Measurements from ENCODE around the gene L1CAM. TPM values are rescaled to one million over a fixed set of nuclear protein-coding genes. Genes with fewer than 3 reads are reported as not detected.

L1CAM gene
- polyA plus RNA-seq (2013), result 0.01 TPM

GRCh38 chrX:153885968-153886903 is at the start of gene L1CAM:
Gene L1CAM (minus strand): TSS chrX:153886173. CDS start chrX:153875836, 10,337 bp downstream.
- H3K36me3 ChIP-seq (ENCODE audit: control insufficient read depth in 4 of 4, insufficient read depth in 4 of 4, low read length in 3 of 4), result no peaks in the 10 kb centered on the region
- H3K27ac ChIP-seq (ENCODE audit: insufficient read depth in 1 of 2, low read depth in 1 of 2, low read length in 2 of 2, poor library complexity in 1 of 2, severe bottlenecking in 2 of 2), result no peak within 1 kb of the TSS
- no peak for DNase-seq
- H3K4me1 ChIP-seq (ENCODE audit: control extremely low read depth in 1 of 4, control insufficient read depth in 4 of 4, insufficient read depth in 4 of 4, low read length in 3 of 4), result peaks cover 0 to 8% (median 4%) of the 10 kb centered on the region in 4 experiments
- peaks cover 0 to 2% (median 0%) of the 10 kb centered on the region in 5 experiments for H3K9me3 ChIP-seq (ENCODE audit: control extremely low read depth in 1 of 5, control insufficient read depth in 4 of 5, insufficient read depth in 2 of 5, low read depth in 1 of 5, low read length in 4 of 5)
- peaks cover 0 to 93% (median 20%) of the 10 kb centered on the region in 5 experiments for H3K27me3 ChIP-seq (replicated peaks in 2 of 5; ENCODE audit: control insufficient read depth in 4 of 5, insufficient read depth in 5 of 5, low read length in 4 of 5)
- ChIA-PET CTCF (no interaction called here), POLR2A (interaction anchor here (0.5 kb wide), 1 partner anchor 213 kb away, joined by 3 read pairs; no protein-coding TSS in a partner anchor)
- WGBS (ENCODE audit: insufficient coverage), result 26% methylated on average over 40 of the region's 94 CpGs
- H3K4me3 ChIP-seq (ENCODE audit: control insufficient read depth in 1 of 7, extremely low read depth in 1 of 7, insufficient read depth in 4 of 7, low read depth in 2 of 7, low read length in 6 of 7), result peak within 1 kb of the TSS in 1 of 7 experiments; percentile 5

- Histone ChIP-seq H3K27me3 (replicated peaks in 2 of 5; ENCODE audit: control insufficient read depth in 4 of 5, insufficient read depth in 5 of 5, low read length in 4 of 5) (peaks cover 0 to 36% (median 0%) of the 10 kb centered on the region in 5 experiments), H3K4me3 (ENCODE audit: control insufficient read depth in 1 of 7, extremely low read depth in 1 of 7, insufficient read depth in 4 of 7, low read depth in 2 of 7, low read length in 6 of 7) (peak overlapping the region in 4 of 7 experiments; percentile 22 to 69 (median 42)), H3K36me3 (ENCODE audit: control insufficient read depth in 4 of 4, insufficient read depth in 4 of 4, low read length in 3 of 4) (peaks cover 0 to 21% (median 12%) of the 10 kb centered on the region in 4 experiments), H3K9me3 (ENCODE audit: control extremely low read depth in 1 of 5, control insufficient read depth in 4 of 5, insufficient read depth in 2 of 5, low read depth in 1 of 5, low read length in 4 of 5) (no peaks in the 10 kb centered on the region), H3K4me1 (ENCODE audit: control extremely low read depth in 1 of 4, control insufficient read depth in 4 of 4, insufficient read depth in 4 of 4, low read length in 3 of 4) (peaks cover 0 to 21% (median 9%) of the 10 kb centered on the region in 4 experiments), H3K27ac (ENCODE audit: insufficient read depth in 1 of 2, low read depth in 1 of 2, low read length in 2 of 2, poor library complexity in 1 of 2, severe bottlenecking in 2 of 2) (no peak overlapping the region)
- ChIA-PET CTCF (interaction anchor here (0.8 to 19.1 kb wide), 4 partner anchors 9 to 201 kb away, joined by 3 to 482 read pairs (median 243); partner anchors contain the start of genes ARHGAP4, NAA10 and RENBP), POLR2A (interaction anchor here (0.9 to 1.1 kb wide), 3 partner anchors 9 to 11 kb away, joined by 3 read pairs; partner anchors contain the start of gene ARHGAP4)
- 54% methylated on average over 15 of the region's 32 CpGs for WGBS (ENCODE audit: insufficient coverage)
- DNase-seq, result no peak
These were observed 49.4 kb upstream of the L1CAM start for GRCh38 chrX:153935326-153935851.

- Histone ChIP-seq H3K36me3 (ENCODE audit: control insufficient read depth in 4 of 4, insufficient read depth in 4 of 4, low read length in 3 of 4) (peaks cover 0 to 25% (median 14%) of the 10 kb centered on the region in 4 experiments), H3K4me3 (ENCODE audit: control insufficient read depth in 1 of 7, extremely low read depth in 1 of 7, insufficient read depth in 4 of 7, low read depth in 2 of 7, low read length in 6 of 7) (peak within 1 kb of the TSS; percentile 52 to 78 (median 63)), H3K4me1 (ENCODE audit: control extremely low read depth in 1 of 4, control insufficient read depth in 4 of 4, insufficient read depth in 4 of 4, low read length in 3 of 4) (peaks cover 0 to 17% (median 12%) of the 10 kb centered on the region in 4 experiments), H3K27me3 (replicated peaks in 2 of 5; ENCODE audit: control insufficient read depth in 4 of 5, insufficient read depth in 5 of 5, low read length in 4 of 5) (peaks cover 0 to 32% (median 0%) of the 10 kb centered on the region in 5 experiments), H3K27ac (ENCODE audit: insufficient read depth in 1 of 2, low read depth in 1 of 2, low read length in 2 of 2, poor library complexity in 1 of 2, severe bottlenecking in 2 of 2) (peak within 1 kb of the TSS in 1 of 2 experiments; percentile 43), H3K9me3 (ENCODE audit: control extremely low read depth in 1 of 5, control insufficient read depth in 4 of 5, insufficient read depth in 2 of 5, low read depth in 1 of 5, low read length in 4 of 5) (no peaks in the 10 kb centered on the region)
- CTCF ChIA-PET, result interaction anchor here (19.1 kb wide), 1 partner anchor 10 kb away, joined by 482 read pairs; the partner anchor contains the start of gene RENBP
- POLR2A ChIA-PET, result interaction anchor here (0.9 to 1.1 kb wide), 3 partner anchors 8 to 12 kb away, joined by 3 read pairs; partner anchors contain the start of gene ARHGAP4
- peak in 2 of 3 donors; percentile 47 to 52 for DNase-seq
- WGBS (ENCODE audit: insufficient coverage), result 14% methylated on average over 66 of the region's 87 CpGs
These were observed 48.9 kb upstream of the L1CAM start, which contains the start of gene NAA10 for GRCh38 chrX:153934762-153935325. Gene NAA10 (minus strand): TSS chrX:153935037. CDS start chrX:153934904, 133 bp downstream.

GRCh38 chrX:153934148-153934761 is 48.3 kb upstream of the L1CAM start:
- Histone ChIP-seq H3K9me3 (ENCODE audit: control extremely low read depth in 1 of 5, control insufficient read depth in 4 of 5, insufficient read depth in 2 of 5, low read depth in 1 of 5, low read length in 4 of 5) (no peaks in the 10 kb centered on the region), H3K4me3 (ENCODE audit: control insufficient read depth in 1 of 7, extremely low read depth in 1 of 7, insufficient read depth in 4 of 7, low read depth in 2 of 7, low read length in 6 of 7) (peak overlapping the region; percentile 52 to 78 (median 63)), H3K27me3 (replicated peaks in 2 of 5; ENCODE audit: control insufficient read depth in 4 of 5, insufficient read depth in 5 of 5, low read length in 4 of 5) (peaks cover 0 to 30% (median 0%) of the 10 kb centered on the region in 5 experiments), H3K27ac (ENCODE audit: insufficient read depth in 1 of 2, low read depth in 1 of 2, low read length in 2 of 2, poor library complexity in 1 of 2, severe bottlenecking in 2 of 2) (peak overlapping the region in 1 of 2 experiments; percentile 43), H3K36me3 (ENCODE audit: control insufficient read depth in 4 of 4, insufficient read depth in 4 of 4, low read length in 3 of 4) (peaks cover 0 to 31% (median 17%) of the 10 kb centered on the region in 4 experiments), H3K4me1 (ENCODE audit: control extremely low read depth in 1 of 4, control insufficient read depth in 4 of 4, insufficient read depth in 4 of 4, low read length in 3 of 4) (peaks cover 0 to 22% (median 9%) of the 10 kb centered on the region in 4 experiments)
- ChIA-PET CTCF (interaction anchor here (2.2 to 19.1 kb wide), 2 partner anchors 10 to 11 kb away, joined by 14 to 482 read pairs; partner anchors contain the start of gene RENBP), POLR2A (interaction anchor here (1.0 kb wide), 1 partner anchor 13 kb away, joined by 3 read pairs; no protein-coding TSS in a partner anchor)
- DNase-seq, result no peak
- 32% methylated on average over 25 of the region's 33 CpGs for WGBS (ENCODE audit: insufficient coverage)

GRCh38 chrX:153933748-153934147 is 47.8 kb upstream of the L1CAM start:
- WGBS (ENCODE audit: insufficient coverage), result 79% methylated on average over 6 of the region's 7 CpGs
- H3K4me3 ChIP-seq (ENCODE audit: control insufficient read depth in 1 of 7, extremely low read depth in 1 of 7, insufficient read depth in 4 of 7, low read depth in 2 of 7, low read length in 6 of 7), result peak overlapping the region in 6 of 7 experiments; percentile 54 to 78 (median 66)
- peaks cover 0 to 27% (median 12%) of the 10 kb centered on the region in 4 experiments for H3K4me1 ChIP-seq (ENCODE audit: control extremely low read depth in 1 of 4, control insufficient read depth in 4 of 4, insufficient read depth in 4 of 4, low read length in 3 of 4)
- ChIA-PET POLR2A (no interaction called here), CTCF (interaction anchor here (2.2 to 19.1 kb wide), 2 partner anchors 10 to 11 kb away, joined by 14 to 482 read pairs; partner anchors contain the start of gene RENBP)
- peak overlapping the region in 1 of 2 experiments; percentile 43 for H3K27ac ChIP-seq (ENCODE audit: insufficient read depth in 1 of 2, low read depth in 1 of 2, low read length in 2 of 2, poor library complexity in 1 of 2, severe bottlenecking in 2 of 2)
- peaks cover 0 to 29% (median 0%) of the 10 kb centered on the region in 5 experiments for H3K27me3 ChIP-seq (replicated peaks in 2 of 5; ENCODE audit: control insufficient read depth in 4 of 5, insufficient read depth in 5 of 5, low read length in 4 of 5)
- peaks cover 0 to 33% (median 17%) of the 10 kb centered on the region in 4 experiments for H3K36me3 ChIP-seq (ENCODE audit: control insufficient read depth in 4 of 4, insufficient read depth in 4 of 4, low read length in 3 of 4)
- H3K9me3 ChIP-seq (ENCODE audit: control extremely low read depth in 1 of 5, control insufficient read depth in 4 of 5, insufficient read depth in 2 of 5, low read depth in 1 of 5, low read length in 4 of 5), result no peaks in the 10 kb centered on the region
- no peak for DNase-seq
